HepG2 (cell line): Measurements from ENCODE around the gene TMEM229B. TPM values are rescaled to one million over a fixed set of nuclear protein-coding genes. Genes with fewer than 3 reads are reported as not detected.

Experiments used
- ATM ChIP-seq: fragments of 450-650 bp; IDR thresholded peaks from 2 replicates; pipeline ENCODE4 v1.7.1; 2017; ENCODE audit warnings: mild to moderate bottlenecking, borderline replicate concordance
- ELF3 ChIP-seq: IDR thresholded peaks from 2 replicates; pipeline ENCODE4 v1.6.1; 2016; ENCODE audit warnings: missing genetic modification reagents, missing compliant biosample characterization
- ERF ChIP-seq: IDR thresholded peaks from 2 replicates; pipeline ENCODE4 v1.6.1; 2018; ENCODE audit warnings: missing biosample characterization, missing genetic modification reagents
- FOXO1 ChIP-seq: sonication (generic); formaldehyde crosslinking; IDR thresholded peaks from 2 replicates; pipeline ENCODE4 v1.4.0; 2020; ENCODE audit warnings: missing genetic modification reagents
- GATAD1 ChIP-seq: IDR thresholded peaks from 2 replicates; pipeline ENCODE4 v1.6.1; 2016; ENCODE audit warnings: missing genetic modification reagents, missing compliant biosample characterization
- HHEX ChIP-seq: IDR thresholded peaks from 2 replicates; pipeline ENCODE4 v1.6.1; 2016; ENCODE audit warnings: control low read depth
- IKZF1 ChIP-seq: fragments of 450-650 bp; IDR thresholded peaks from 2 replicates; pipeline ENCODE4 v1.7.1; 2016
- PHF8 ChIP-seq: sonication (generic); formaldehyde crosslinking; IDR thresholded peaks from 2 replicates; pipeline ENCODE4 v1.5.0; 2020; ENCODE audit warnings: missing genetic modification reagents
- SAP130 ChIP-seq: IDR thresholded peaks from 2 replicates; pipeline ENCODE4 v1.6.1; 2016; ENCODE audit warnings: low read depth
- TEAD3 ChIP-seq: optimal IDR thresholded peaks from 2 replicates; pipeline ENCODE3; 2016; ENCODE audit warnings: borderline replicate concordance
- ZNF331 ChIP-seq: sonication (generic); formaldehyde crosslinking; IDR thresholded peaks from 2 replicates; pipeline ENCODE4 v1.4.0; 2020; ENCODE audit warnings: missing genetic modification reagents
- ZNF562 ChIP-seq: sonication (generic); formaldehyde crosslinking; IDR thresholded peaks from 2 replicates; pipeline ENCODE4 v1.8.0; 2022; ENCODE audit warnings: missing genetic modification reagents, borderline replicate concordance
- ZNF563 ChIP-seq: sonication (generic); formaldehyde crosslinking; IDR thresholded peaks from 2 replicates; pipeline ENCODE4 v1.8.0; 2022; ENCODE audit warnings: mild to moderate bottlenecking, moderate library complexity, missing genetic modification reagents
- ZNF713 ChIP-seq: sonication (generic); formaldehyde crosslinking; IDR thresholded peaks from 2 replicates; pipeline ENCODE4 v1.4.0; 2020; ENCODE audit warnings: mild to moderate bottlenecking, missing genetic modification reagents
- ZNF883 ChIP-seq: sonication (generic); formaldehyde crosslinking; IDR thresholded peaks from 2 replicates; pipeline ENCODE4 v1.5.1; 2020; ENCODE audit warnings: mild to moderate bottlenecking, missing genetic modification reagents; ENCODE audit errors: not compliant biosample characterization
- polyA plus RNA-seq, 8 experiments: library from polyadenylated mRNA; depleted of rRNA in 3 of 8; stranded (reverse) in 7 of 8; unstranded in 1 of 8; fragments of >200 nt; fragmentation: Illumina TruSeq in 4 of 8; extraction: Trizol in 4 of 8; gene quantifications; 2 replicates each; pipeline versions ENCODE4 v1.2.1 to v1.2.3, GENCODE V29; 2011 to 2016; ENCODE audit warnings: low read depth in 4 of 8, missing spikeins in 1 of 8, mixed read lengths in 1 of 8; ENCODE audit not compliant: insufficient read depth in 1 of 8
- total RNA-seq, 5 experiments: library from RNA; depleted of rRNA; stranded (reverse); fragments of >200 nt; fragmentation: Illumina TruSeq; extraction: Trizol; gene quantifications; 2 replicates each; pipeline ENCODE4 v1.2.3, GENCODE V29; 2016; ENCODE audit warnings: low read depth in 1 of 5
- TF ChIP-seq, protein P1 (sequence below): sonication (generic); formaldehyde crosslinking; IDR thresholded peaks from 2 replicates; pipeline ENCODE4 v1.4.0; 2020; ENCODE audit warnings: missing genetic modification reagents
- TF ChIP-seq, protein P2 (sequence below): IDR thresholded peaks from 2 replicates; pipeline ENCODE4 v1.6.1; 2016; ENCODE audit warnings: mild to moderate bottlenecking
- TF ChIP-seq, protein P3 (sequence below): IDR thresholded peaks from 2 replicates; pipeline ENCODE4 v1.6.1; 2016; ENCODE audit warnings: low read depth
- TF ChIP-seq, protein P4 (sequence below): sonication (generic); formaldehyde crosslinking; conservative IDR thresholded peaks from 2 replicates; pipeline ENCODE4 v1.4.0; 2020; ENCODE audit warnings: missing genetic modification reagents
- TF ChIP-seq, protein P5 (sequence below): sonication (generic); formaldehyde crosslinking; IDR thresholded peaks from 2 replicates; pipeline ENCODE4 v1.5.1; 2020; ENCODE audit warnings: mild to moderate bottlenecking, missing genetic modification reagents, borderline replicate concordance

TMEM229B gene
- total and polyA plus RNA-seq, 2 of the 13 experiments (the other 11 are each of a cell fraction or from before 2014, with no cell fraction given), result 0.69 to 1.1 TPM

DNA sequence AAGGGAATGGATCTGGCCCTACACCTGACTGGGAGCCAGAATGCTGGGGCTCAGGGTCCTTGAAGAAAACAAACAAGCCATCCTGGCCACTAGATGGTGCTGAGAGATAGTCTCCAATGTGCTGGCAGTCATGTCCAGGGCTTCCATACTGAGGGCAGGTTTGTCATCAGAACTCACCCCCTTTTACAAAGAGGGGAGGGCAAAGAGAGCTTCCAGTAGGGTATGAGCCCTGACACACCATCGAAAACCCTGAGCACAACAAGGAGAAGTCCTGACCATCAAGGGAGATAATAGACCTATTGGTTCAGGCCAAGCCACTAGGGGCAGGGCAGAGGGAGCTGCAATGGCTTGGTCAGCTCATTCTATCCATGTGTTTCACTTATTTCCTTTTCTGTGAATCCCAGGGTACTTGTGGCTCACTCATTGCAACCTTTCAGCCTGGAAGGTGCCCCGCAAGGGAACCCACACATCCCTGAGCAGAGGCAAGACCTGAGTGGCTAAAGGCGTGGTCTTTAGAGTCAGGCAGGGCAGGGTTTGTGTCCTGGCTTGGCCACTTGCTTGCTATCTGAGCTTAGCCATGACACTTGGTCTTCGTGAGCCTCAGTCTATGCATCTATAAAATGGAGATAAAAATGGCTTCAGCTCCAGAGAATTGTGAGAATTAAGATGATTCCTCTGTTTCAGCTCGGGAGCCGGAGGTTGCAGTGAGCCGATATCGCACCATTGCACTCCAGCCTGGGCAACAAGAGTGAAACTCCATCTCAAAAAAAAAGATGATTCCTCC, 38.3 kb upstream of the TMEM229B start (continued):
- TF ChIP-seq, protein P1, sequence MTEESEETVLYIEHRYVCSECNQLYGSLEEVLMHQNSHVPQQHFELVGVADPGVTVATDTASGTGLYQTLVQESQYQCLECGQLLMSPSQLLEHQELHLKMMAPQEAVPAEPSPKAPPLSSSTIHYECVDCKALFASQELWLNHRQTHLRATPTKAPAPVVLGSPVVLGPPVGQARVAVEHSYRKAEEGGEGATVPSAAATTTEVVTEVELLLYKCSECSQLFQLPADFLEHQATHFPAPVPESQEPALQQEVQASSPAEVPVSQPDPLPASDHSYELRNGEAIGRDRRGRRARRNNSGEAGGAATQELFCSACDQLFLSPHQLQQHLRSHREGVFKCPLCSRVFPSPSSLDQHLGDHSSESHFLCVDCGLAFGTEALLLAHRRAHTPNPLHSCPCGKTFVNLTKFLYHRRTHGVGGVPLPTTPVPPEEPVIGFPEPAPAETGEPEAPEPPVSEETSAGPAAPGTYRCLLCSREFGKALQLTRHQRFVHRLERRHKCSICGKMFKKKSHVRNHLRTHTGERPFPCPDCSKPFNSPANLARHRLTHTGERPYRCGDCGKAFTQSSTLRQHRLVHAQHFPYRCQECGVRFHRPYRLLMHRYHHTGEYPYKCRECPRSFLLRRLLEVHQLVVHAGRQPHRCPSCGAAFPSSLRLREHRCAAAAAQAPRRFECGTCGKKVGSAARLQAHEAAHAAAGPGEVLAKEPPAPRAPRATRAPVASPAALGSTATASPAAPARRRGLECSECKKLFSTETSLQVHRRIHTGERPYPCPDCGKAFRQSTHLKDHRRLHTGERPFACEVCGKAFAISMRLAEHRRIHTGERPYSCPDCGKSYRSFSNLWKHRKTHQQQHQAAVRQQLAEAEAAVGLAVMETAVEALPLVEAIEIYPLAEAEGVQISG (CRISPR knock-in tag), result peak; percentile 72
- no peak for TF ChIP-seq IKZF1
- TF ChIP-seq ATM, result no peak
- TF ChIP-seq ZNF562 (CRISPR knock-in tag), result no peak
- 0 out of 2 replicates have a peak, but pooled peaks have one; percentile 18 for TF ChIP-seq PHF8 (CRISPR knock-in tag)
- TF ChIP-seq, protein P2, sequence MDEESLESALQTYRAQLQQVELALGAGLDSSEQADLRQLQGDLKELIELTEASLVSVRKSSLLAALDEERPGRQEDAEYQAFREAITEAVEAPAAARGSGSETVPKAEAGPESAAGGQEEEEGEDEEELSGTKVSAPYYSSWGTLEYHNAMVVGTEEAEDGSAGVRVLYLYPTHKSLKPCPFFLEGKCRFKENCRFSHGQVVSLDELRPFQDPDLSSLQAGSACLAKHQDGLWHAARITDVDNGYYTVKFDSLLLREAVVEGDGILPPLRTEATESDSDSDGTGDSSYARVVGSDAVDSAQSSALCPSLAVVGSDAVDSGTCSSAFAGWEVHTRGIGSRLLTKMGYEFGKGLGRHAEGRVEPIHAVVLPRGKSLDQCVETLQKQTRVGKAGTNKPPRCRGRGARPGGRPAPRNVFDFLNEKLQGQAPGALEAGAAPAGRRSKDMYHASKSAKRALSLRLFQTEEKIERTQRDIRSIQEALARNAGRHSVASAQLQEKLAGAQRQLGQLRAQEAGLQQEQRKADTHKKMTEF (CRISPR knock-in tag), result no peak
- TF ChIP-seq SAP130 (CRISPR knock-in tag), result peak; percentile 30; the same call in 1 of the 2 replicates
- TF ChIP-seq, protein P3, sequence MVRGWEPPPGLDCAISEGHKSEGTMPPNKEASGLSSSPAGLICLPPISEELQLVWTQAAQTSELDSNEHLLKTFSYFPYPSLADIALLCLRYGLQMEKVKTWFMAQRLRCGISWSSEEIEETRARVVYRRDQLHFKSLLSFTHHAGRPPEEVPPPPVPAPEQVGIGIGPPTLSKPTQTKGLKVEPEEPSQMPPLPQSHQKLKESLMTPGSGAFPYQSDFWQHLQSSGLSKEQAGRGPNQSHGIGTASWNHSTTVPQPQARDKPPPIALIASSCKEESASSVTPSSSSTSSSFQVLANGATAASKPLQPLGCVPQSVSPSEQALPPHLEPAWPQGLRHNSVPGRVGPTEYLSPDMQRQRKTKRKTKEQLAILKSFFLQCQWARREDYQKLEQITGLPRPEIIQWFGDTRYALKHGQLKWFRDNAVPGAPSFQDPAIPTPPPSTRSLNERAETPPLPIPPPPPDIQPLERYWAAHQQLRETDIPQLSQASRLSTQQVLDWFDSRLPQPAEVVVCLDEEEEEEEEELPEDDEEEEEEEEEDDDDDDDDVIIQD, result 0 out of 2 replicates have a peak, but pooled peaks have one; percentile 21
- TF ChIP-seq ZNF331 (CRISPR knock-in tag), result peak; percentile 36; the same call in 1 of the 2 replicates
- TF ChIP-seq ZNF883 (CRISPR knock-in tag), result no peak
- no peak for TF ChIP-seq ZNF563
- no peak; the same call in 1 of the 2 replicates for TF ChIP-seq FOXO1
- 0 out of 2 replicates have a peak, but pooled peaks have one; percentile 16 for TF ChIP-seq ERF
- no peak for TF ChIP-seq HHEX (CRISPR knock-in tag)
- TF ChIP-seq, protein P4, sequence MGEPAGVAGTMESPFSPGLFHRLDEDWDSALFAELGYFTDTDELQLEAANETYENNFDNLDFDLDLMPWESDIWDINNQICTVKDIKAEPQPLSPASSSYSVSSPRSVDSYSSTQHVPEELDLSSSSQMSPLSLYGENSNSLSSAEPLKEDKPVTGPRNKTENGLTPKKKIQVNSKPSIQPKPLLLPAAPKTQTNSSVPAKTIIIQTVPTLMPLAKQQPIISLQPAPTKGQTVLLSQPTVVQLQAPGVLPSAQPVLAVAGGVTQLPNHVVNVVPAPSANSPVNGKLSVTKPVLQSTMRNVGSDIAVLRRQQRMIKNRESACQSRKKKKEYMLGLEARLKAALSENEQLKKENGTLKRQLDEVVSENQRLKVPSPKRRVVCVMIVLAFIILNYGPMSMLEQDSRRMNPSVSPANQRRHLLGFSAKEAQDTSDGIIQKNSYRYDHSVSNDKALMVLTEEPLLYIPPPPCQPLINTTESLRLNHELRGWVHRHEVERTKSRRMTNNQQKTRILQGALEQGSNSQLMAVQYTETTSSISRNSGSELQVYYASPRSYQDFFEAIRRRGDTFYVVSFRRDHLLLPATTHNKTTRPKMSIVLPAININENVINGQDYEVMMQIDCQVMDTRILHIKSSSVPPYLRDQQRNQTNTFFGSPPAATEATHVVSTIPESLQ (CRISPR knock-in tag), result no peak
- TF ChIP-seq ZNF713 (CRISPR knock-in tag), result no peak
- TF ChIP-seq GATAD1 (CRISPR knock-in tag), result peak; percentile 31; the same call in 1 of the 2 replicates
- peak; percentile 35 for TF ChIP-seq TEAD3 (CRISPR knock-in tag)
- no peak for TF ChIP-seq ELF3 (CRISPR knock-in tag)
- TF ChIP-seq, protein P5, sequence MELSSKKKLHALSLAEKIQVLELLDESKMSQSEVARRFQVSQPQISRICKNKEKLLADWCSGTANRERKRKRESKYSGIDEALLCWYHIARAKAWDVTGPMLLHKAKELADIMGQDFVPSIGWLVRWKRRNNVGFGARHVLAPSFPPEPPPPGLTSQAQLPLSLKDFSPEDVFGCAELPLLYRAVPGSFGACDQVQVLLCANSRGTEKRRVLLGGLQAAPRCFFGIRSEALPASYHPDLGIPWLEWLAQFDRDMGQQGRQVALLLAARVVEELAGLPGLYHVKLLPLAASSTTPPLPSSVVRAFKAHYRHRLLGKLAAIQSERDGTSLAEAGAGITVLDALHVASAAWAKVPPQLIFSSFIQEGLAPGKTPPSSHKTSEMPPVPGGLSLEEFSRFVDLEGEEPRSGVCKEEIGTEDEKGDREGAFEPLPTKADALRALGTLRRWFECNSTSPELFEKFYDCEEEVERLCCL (CRISPR knock-in tag), result no peak
